Measurements from ENCODE around the gene CABLES1.
"Not testable (repeated sequence)": the region's sequence is repeated elsewhere in the genome, so short reads cannot be mapped to it uniquely, and the experiment has no call there.

CABLES1 gene

DNA sequence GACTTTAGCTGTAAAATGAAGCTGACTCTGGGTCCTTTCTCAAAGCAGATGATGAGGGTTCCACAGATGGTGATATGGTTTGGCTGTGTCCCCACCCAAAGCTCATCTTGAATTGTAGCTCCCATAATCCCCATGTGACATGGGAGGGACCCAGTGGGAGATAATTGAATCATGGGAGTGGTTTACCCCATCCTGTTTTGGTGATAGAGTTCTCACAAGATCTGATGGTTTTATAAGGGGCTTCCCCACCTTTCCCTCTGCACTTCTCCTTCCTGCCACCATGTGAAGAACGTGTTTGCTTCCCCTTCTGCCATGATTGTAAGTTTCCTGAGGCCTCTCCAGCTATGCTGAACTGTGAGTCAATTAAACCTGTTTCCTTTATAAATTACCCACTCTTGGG lies 133.8 kb downstream of the CABLES1 start:
- not testable (repeated sequence) for DNase-seq (ENCODE audit: low read depth)

DNA sequence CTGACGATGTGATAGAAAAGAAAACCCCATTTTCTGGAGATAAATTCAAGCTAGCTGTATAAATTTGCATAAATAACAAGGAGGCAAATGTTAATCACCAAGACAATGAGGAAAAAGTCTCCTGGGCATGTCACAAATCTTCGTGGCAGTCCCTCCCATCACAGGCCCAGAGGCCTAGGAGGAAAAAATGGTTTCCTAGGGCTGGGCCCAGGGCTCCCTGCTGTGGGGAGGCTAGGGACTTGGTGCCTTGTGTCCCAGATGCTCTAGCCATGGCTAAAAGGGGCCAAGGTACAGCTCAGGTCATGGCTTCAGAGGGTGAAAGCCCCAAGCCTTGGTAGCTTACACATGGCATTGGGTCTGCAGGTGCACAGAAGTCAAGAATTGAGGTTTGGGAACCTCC lies 134.6 kb downstream of the CABLES1 start:
- DNase-seq (ENCODE audit: low read depth): no peak

DNA sequence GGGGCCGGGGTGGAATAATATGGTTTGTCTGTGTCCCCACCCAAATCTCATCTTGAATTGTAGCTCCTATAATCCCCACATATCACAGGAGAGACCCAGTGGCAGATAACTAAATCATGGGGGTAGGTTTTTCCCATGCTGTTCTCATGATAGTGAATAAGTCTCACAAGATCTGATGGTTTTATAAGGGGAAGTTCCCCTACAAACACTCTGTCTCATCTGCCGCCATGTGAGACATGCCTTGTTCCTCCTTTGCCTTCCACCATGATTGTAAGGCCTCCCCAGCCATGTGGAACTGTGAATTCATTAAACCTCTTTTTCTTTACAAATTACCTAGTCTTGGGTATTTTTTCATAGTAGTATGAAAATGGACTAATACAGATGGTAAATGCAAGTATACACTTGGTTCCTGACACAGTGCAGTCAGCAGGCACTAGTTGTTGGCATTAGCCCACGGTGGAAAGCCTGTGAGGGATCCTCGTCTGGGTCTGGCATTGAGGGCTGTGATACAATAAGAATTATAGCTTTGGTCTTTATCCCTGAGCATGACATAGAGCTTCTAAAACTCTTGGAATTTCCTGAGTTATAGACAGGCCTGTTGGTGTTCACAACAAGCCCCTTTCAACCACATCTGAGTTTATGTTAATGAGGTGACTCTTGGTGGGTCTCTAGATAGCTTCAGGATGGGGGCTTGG lies 135.8 kb downstream of the CABLES1 start:
- DNase-seq (ENCODE audit: low read depth): no peak

DNA sequence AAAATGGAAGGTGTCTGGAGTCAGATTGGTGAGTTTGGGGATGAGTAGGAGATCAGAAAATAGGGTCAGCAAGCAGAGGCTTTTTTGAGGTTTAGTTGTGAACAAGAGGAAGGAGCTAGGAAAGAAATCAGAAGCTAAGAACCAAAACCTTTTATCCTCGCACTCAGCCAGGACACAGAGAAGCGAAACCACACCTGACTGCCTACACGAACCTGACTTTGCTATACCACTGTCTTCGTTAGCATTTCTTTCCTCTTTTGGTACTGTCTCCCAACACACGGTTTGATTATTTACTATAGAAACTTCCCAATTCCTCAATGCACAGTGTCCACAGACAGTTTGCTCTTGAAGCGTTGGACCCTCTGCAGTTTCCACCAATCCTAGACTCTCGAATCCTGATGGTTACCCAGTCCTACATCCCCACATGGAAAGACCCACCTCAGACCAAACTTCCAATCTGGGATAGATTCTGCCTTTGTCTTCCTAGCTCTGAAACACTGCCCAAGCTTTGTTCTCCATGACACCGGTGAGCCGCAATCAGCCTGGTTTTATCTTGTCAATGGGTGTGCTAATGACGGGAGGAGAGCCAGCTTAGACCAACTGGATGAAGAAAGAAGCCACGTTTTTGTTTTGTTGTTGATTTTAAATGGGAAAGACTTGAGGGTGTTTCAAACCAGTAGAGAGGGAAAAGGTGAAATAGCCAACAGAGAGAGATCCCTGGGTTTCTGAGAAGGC lies 137.4 kb downstream of the CABLES1 start:
- no peak for DNase-seq (ENCODE audit: low read depth)

DNA sequence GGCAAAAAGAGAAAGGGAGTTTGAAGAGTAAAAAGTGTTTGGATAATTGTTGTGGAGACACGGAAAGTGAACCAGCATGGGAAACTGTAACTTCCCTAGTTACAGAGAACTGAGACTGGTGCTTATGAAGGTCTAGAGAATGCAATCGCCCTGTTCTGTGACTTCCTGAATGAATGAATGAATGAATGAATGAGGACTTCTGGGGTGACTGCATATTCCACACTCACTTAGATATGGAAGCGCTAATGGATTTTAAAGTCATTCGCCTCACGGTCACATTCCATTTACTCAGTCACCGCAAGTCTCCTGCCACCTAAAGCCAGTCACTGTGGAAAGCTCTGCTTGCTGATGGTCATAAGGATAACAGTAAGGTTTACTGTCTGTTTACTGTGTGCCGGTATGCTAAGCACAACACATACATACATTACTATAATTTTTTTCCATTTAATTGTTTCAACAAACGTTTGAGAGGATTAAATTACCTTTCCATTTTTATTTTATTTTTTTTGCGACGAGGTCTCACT lies 138.2 kb downstream of the CABLES1 start:
- DNase-seq (ENCODE audit: low read depth): no peak

DNA sequence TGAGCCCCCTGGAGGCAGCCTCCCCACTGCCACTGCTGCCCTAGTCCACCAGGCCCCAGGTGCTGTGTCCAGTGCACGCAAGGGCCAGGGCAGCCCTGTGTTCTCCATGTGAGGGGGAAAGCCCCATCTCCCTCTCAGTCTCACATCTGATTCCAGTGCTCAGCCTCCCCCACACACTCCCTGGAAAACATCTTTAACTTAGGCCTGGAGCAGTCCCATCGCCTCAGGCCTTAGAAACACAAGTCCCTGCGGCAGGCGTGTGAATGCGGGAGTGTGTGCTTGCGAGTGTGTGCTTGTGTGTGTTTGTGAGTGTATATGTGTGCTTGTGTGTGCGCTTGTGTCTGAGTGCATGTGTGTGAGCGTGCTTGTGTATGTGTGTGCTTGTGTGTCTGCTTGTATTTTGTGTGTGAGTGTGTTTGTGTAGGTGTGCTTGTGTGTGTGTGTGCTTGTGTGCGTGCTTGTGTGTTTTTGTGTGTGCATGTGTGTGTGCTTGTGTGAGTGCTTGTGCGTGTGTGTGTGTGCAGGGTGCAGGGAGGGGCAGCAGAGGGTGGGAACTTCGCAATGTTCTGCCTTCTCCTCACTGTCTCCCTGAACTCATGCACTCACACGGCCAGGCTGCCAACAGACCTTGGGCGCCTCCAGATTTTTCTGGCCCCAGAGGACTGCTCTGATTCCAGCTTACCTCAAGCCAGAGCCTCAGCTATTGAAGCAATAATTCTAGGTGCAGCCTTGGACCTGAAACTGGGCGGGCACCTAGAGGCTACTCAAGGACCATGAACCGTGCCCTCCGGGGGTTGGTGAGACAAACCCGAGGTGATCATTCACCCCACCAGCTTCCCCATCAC lies 139.6 kb downstream of the CABLES1 start:
- DNase-seq (ENCODE audit: low read depth): no peak

DNA sequence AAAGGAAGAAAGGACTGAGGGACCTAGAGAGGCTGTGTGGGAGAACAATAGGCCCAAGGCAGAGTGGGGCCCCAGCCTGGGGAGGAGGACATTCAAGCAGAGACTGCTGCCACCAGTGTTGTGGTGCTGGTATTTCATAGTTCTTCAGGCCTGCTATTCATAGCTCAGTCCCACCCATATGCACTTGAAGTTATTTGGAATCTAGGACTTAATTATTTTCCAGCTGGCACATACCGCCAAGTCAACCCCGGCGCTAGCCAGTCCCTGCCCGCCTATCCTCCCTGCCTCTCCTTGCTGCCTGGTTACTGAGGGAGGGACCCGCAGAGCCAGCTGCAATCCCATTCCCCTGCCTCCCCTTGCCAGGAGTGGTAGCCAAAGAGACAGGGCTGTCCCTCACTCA lies 141.2 kb downstream of the CABLES1 start:
- no peak for DNase-seq (ENCODE audit: low read depth)

DNA sequence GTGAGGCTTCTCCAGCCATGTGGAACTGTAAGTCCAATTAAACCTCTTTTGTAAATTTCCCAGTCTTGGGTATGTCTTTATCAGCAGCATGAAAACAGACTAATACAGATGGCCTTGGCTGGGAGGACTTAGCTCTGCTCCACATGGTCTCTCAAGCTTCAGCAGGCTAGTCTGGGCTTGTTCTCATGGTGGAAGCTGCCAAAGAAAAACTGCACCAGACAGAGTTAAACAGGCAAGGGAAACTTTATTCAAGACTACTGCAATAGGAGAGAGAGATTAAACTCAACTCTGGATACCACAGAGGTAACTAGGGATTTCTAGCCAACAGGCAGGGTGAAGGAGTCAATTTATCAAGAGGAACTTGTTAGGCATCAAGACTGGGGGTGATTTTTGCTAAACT lies 142.1 kb downstream of the CABLES1 start:
- DNase-seq (ENCODE audit: low read depth): no peak

DNA sequence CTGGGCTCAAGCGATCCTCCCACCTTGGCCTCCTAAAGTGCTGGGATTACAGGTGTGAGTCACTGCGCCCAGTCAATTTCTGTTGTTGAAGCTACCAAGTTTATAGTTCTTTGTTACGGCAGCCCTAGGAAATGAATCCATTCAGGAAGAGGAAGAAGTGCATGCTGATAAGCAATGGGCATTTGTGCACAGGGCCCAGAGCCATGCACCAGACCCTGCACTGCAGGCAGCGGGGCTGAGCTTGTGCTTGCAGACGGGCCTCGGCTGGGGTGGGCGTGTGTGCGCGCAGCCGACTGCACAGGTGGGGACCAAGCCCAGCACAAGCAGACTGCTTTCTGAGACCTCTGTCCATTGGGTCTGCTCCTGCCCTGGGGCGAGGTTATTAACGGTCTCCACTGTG lies 144.6 kb downstream of the CABLES1 start:
- no peak for DNase-seq (ENCODE audit: low read depth)

DNA sequence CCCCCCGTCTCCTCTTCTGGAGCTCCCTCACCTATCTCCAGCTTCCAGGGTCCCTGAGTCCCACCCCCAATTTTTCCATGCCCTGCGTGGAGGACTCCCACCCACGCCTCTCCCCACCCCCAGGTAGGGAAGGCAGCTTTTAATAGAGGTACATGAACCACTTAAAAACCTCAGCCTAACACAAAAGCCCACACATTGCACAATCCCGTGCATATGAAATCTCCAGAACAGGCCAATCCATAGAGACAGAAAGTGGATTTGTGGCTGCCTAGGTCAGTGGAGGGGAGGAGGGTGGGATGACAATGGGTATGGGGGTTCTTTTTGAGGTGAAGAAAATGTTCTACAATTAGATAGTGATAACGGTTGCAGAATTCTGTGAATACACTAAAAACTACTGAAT lies 145.6 kb downstream of the CABLES1 start:
- DNase-seq (ENCODE audit: low read depth): no peak

DNA sequence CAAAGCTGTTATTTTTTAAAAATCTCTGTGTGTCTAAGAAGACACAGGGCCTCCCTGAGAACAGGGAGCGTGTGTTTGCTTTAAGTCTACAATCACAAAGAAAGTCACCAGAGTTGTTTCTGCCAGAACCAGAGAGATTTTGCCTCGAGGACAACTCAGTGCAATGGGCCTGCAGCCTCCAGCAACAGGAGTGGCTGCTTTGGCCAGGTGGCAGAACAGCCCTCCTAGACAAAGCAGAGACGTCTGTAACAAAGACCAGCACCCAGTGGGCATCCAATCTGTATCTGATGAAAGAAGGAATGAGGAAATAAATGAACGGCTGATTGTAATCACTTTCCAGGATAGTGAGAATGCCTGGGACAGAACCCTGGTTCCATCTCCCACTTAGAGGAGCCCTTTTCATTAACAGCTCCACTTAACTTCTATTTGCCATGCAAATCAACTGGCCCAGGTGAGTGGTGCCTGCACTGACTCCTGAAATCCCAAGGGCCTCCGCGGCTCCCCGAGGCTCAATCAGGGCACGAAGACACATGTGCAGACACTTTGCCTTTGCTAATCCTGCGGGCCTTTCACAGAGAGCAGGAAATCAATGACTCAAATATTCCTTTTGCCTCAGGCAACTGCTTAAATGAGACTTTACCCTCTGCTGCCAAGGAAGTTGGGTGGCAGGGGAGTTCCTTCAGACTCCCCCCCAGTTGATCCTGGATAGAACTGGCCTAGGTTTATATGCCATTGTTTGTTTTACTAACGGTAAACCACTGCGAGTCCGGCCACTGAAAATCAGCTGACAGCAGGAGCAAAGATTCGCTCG lies 146.5 kb downstream of the CABLES1 start:
- no peak for DNase-seq (ENCODE audit: low read depth)

DNA sequence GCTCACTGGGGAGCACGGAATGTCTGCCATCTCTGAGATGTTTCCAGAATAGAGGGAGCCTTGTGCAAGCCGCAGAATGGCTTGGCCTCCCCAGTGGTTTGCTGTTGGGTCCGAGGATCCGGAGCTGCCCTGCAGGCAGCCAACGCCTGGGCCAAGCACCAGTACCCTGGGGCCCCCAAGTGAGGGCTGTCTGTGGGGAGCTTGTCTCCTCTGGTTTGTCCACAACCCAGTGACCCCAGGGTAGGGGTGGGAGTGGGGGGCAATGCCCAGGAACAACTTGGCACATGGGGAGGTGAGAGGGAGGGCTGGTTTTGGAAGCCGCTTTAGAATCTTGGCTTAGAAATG lies 147.1 kb downstream of the CABLES1 start:
- no peak for DNase-seq (ENCODE audit: low read depth)

DNA sequence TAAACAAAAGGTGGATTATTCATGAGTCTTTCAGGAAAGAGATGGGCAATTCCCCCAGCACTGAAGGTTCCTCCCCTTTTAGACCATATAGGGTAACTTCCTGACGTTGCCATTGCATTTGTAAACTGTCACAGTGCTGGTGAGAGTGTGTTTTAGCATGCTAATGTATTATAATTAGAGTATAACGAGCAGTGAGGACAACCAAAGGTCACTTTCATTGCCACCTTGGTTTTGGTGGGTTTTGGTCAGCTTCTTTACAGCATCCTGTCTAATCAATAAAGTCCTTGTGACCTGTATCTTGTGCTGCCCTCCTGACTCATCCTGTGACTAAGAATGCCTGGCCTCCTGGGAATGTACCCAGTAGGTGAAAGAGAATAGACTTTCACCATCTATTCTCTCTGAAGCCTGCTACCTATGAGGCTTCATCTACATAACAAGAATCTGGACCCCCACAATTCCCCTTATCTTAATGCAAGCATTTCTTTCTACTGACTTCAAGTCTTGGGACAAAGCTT lies 148.7 kb downstream of the CABLES1 start:
- DNase-seq (ENCODE audit: low read depth): no peak

DNA sequence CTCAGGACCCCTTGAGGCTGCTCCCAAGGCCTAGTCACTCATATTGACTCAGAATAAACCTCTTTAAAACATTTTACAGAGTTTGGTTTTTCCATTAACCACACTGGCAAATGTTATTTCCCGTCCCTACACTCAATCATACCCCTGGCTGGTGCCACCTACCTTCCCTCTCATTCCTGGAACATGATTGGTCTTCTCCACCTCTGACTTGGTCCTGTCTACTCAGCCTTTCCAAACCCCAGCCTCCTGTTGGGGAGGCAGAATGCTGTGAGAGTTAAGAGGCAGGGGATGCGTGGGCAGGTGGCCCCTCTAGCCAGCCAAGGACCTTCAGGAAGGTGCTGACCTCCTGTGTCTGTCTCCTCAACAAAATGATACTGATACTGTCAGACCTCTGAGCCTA lies 149.3 kb downstream of the CABLES1 start:
- DNase-seq (ENCODE audit: low read depth): no peak

DNA sequence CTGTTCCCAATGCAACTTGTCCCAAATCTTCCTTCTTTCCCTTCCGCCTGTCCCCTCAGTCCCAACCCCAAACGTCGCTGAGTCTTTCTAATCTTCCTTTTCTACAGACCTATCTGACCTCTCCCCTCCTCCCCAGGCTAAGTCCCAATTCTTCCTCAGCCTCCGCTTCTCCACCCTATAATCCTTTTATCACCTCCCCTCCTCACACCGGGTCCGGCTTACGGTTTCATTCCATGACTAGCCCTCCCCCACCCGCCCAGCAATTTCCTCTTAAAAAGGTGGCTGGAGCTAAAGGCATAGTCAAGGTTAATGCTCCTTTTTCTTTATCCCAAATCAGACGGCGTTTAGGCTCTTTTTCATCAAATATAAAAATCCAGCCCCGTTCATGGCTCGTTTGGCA lies 150.3 kb downstream of the CABLES1 start:
- DNase-seq (ENCODE audit: low read depth): not testable (repeated sequence)

DNA sequence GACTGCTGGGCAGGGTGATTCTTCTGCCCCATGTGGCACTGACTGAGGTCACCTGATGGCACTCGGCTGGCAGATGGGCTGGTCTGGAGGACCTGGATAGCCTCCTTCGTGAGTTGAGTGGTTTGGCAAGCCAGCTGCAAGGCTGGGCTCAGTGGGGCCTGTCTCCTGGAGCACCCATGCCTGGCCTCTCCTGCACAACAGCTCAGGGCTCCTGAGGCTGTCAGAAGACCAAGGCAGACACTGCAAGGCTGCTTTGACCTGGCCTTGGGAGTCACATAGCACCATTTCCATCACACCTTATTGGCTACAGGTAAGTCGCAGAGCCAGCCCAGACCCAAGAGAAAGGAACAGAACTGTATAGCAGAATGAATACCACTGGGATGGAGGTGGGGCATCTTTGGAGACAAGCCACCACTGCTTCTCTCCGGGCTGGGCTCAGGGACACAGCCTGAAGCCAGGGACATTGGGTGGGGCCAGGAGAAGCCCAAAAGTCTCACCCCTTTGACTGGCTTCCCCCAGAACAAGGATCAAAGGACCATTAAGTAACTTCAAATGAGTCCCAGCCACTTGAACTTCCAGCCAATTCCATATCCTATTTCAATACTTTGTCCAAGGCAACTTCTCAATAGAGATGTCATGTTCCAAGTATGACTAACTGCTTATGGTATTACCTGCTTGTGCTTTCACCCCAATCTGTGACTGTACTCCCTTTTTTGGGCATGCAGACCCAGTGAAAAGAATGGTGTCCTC lies 156.3 kb downstream of the CABLES1 start:
- DNase-seq (ENCODE audit: low read depth): no peak

DNA sequence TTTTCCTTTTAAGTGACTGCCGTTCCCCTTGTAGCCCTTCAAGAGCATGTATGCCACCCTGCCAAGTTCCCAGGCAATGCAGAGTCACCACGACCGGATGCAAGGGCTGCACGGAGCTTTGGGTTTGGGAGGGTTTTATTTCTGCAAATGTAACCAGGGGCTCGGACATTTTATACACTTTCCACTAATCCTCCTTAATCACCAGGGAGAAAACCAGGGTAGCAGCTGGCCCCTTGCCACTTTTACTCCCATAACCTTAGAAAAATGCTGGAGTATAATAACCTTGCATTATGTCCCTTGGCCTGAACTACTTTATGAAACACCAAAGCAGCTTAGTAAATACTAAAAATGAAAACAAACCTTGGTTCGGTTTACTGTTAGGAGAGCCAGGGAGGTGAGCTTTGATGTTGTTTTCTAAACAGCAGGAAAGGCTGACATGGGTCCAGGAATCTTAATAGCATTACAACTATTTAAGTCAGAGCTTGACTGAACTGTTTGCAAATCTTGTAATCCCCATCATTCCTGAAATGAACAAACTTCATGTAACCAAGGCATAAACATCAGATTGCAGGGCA lies 165.0 kb downstream of the CABLES1 start:
- no peak for DNase-seq (ENCODE audit: low read depth)

DNA sequence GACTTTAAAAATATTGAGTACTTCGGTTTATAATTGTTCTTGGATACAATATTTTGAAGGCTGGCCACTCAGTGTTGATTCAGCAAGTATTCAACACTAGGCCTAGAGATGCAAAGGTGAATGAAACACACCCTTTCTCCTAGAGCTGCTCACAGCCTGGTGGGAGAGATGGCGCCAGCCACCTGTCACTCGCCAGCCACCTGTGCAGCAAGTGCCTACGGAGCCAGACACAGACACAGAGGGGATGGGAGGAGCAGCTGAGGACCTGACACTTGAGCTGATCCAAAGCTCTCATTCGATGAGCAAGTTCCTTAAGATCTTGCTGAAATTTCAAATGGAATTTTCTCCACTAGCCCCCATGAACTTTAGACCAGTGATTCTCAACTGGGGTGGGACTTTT lies 166.7 kb downstream of the CABLES1 start:
- DNase-seq (ENCODE audit: low read depth): no peak

DNA sequence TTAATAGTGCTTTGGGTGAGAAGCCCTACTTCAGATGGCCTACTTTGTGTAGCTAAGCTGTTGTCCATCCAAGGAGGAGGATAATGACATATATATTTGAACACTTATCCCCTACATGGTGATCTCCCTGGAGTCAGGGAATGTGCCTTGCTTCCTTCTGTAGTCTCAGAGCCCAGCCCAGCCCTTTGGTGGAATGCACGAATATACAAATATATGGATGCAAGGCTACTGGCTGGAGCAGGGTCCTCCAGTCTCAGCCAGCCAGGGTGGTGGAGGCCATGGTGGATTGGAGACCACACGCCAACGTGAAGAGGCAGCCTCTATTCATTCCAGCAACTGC lies 167.2 kb downstream of the CABLES1 start:
- no peak for DNase-seq (ENCODE audit: low read depth)

DNA sequence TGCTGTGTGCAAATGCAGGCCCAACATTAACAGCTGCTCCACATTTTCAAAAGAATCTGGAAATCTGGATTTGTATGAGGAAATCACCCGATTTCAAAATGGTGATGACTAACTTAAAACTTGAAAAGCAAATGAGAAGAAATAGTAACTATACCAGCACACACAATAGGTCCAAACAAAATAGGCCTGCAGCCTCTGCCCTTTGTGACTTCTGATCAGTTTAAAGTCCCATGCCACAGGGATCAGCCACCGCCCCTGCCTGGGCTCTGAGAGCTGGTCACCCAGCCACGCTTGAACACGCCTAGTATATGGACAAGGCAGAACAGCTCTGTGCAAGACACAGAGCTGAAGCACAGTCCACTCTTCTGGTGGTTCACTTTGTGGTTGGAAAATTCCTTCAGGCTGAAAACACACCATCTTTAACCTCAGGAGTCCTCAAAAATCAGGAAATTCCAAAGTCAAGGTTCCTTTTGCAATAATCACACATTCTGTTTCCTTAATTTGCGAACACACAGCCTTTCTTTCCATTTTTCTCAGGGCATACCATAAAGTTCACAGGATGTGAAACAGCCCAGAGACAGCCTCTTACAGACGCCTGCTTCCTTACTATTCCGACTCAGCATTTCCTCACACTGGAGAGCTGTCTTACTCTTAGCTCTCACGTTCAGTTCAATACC lies 167.7 kb downstream of the CABLES1 start:
- no peak for DNase-seq (ENCODE audit: low read depth)

Measured in stimulated activated CD4-positive, alpha-beta T cell treated with anti-CD3 and anti-CD28 coated beads, Interleukin-2, amount 100 ng/mL, for 4 hours (primary cell).